OCI-LY7 (cell line): ENCODE measurements around the gene SYCP2L. TPM values are rescaled to one million over a fixed set of nuclear protein-coding genes. Genes with fewer than 3 reads are reported as not detected.

Experiments
- BruUV-seq: library from RNA; stranded (reverse); fragments of 400-500 nt; replicated peaks from 2 replicates; lab custom pipeline; 2021; lab: Mats Ljungman, UMichigan
- CTCF ChIA-PET: fragments of 300-600 bp; sonication (Branson Sonifier 250); formaldehyde crosslinking; loops from one replicate; lab custom pipeline; 2022; ENCODE audit warnings: antibody characterized with exemption; ENCODE audit not compliant: unreplicated experiment; lab: Charles Lee
- POLR2A ChIA-PET: fragments of 300-600 bp; sonication (Branson Sonifier 250); formaldehyde crosslinking; loops from one replicate; lab custom pipeline; 2022; ENCODE audit warnings: antibody characterized with exemption; lab: Charles Lee
- DNase-seq: peaks from one replicate; pipeline ENCODE4 v3.0.0-alpha.2; 2015; ENCODE audit warnings: low spot score
- H2AFZ ChIP-seq: fragments of 200-600 bp; sonication (generic), shearing (Covaris generic); 2 replicates; pipeline ENCODE4 v1.6.1; 2014; ENCODE audit warnings: mild to moderate bottlenecking, antibody characterized with exemption, low read length, moderate library complexity
- H3K27ac ChIP-seq: fragments of 200-600 bp; sonication (generic); 2 replicates; pipeline ENCODE4 v1.5.1; 2014; ENCODE audit warnings: mixed run types, low read depth, mild to moderate bottlenecking, moderate library complexity, low read length, inconsistent platforms; ENCODE audit not compliant: poor library complexity, severe bottlenecking
- H3K36me3 ChIP-seq: fragments of 200-600 bp; sonication (generic); 2 replicates; pipeline ENCODE4 v1.6.1; 2014; ENCODE audit warnings: mild to moderate bottlenecking, antibody characterized with exemption, low read length, moderate library complexity, mixed read lengths; ENCODE audit not compliant: insufficient read depth
- H3K4me1 ChIP-seq: fragments of 200-600 bp; sonication (generic); 2 replicates; pipeline ENCODE4 v1.5.1; 2014; ENCODE audit warnings: mild to moderate bottlenecking, low read length; ENCODE audit not compliant: insufficient read depth, poor library complexity, severe bottlenecking
- H3K4me2 ChIP-seq: fragments of 200-600 bp; sonication (generic); 2 replicates; pipeline ENCODE4 v1.6.1; 2014; ENCODE audit warnings: mild to moderate bottlenecking, low read length
- H3K4me3 ChIP-seq: fragments of 200-600 bp; sonication (generic); 2 replicates; pipeline ENCODE4 v1.5.1; 2014; ENCODE audit warnings: mild to moderate bottlenecking, low read depth, low read length; ENCODE audit not compliant: poor library complexity, severe bottlenecking
- H3K79me2 ChIP-seq: fragments of 200-600 bp; sonication (generic); 2 replicates; pipeline ENCODE4 v1.6.1; 2016; ENCODE audit warnings: low read depth, mild to moderate bottlenecking, low read length, moderate library complexity, mixed read lengths; ENCODE audit not compliant: insufficient read depth
- H3K9me2 ChIP-seq: fragments of 200-600 bp; sonication (generic); 2 replicates; pipeline ENCODE4 v1.6.1; 2016; ENCODE audit warnings: mild to moderate bottlenecking, low read length, mixed read lengths; ENCODE audit not compliant: insufficient read depth
- H3K9me3 ChIP-seq: fragments of 200-600 bp; sonication (generic); 2 replicates; pipeline ENCODE4 v1.6.1; 2014; ENCODE audit warnings: mild to moderate bottlenecking, mixed run types, low read length, mixed read lengths
- H4K20me1 ChIP-seq: fragments of 200-600 bp; sonication (generic); 2 replicates; pipeline ENCODE4 v1.6.1; 2014; ENCODE audit warnings: mild to moderate bottlenecking, antibody characterized with exemption, low read length, moderate library complexity, mixed read lengths; ENCODE audit not compliant: insufficient read depth
- CTCF ChIP-seq: fragments of 200-600 bp; sonication (generic); conservative IDR thresholded peaks from 2 replicates; pipeline ENCODE4 v1.5.1; 2014; ENCODE audit warnings: mild to moderate bottlenecking, antibody characterized with exemption, low read length, moderate library complexity, mixed read lengths
- EZH2phosphoT487 ChIP-seq: fragments of 200-600 bp; sonication (generic); IDR thresholded peaks from 2 replicates; pipeline ENCODE4 v1.6.1; 2018; ENCODE audit warnings: low read depth, borderline replicate concordance, mild to moderate bottlenecking, mixed run types, antibody characterized with exemption, low read length, moderate library complexity, mixed read lengths
- intact Hi-C: fragments of 100-400 bp; cut with micrococcal nuclease; formaldehyde crosslinking; loops from one replicate; pipeline ENCODE4 v1.10.0; 2022; ENCODE audit not compliant: unreplicated experiment
- total RNA-seq, 2 experiments: library from RNA; depleted of rRNA in 1 of 2; stranded (reverse); fragments of >200 nt in 1 of 2; shearing (Covaris generic) in 1 of 2; gene quantifications; 2 replicates each; pipeline ENCODE4 v1.2.3, GENCODE V29; 2014 to 2022

The SYCP2L gene
- total RNA-seq, 2 experiments from 2014 or later = 1.3 to 1.4 TPM

- Histone ChIP-seq H3K4me3 (no peak overlapping the region), H4K20me1 (no peaks in the 10 kb centered on the region), H3K79me2 (no peaks in the 10 kb centered on the region), H3K4me1 (no peaks in the 10 kb centered on the region), H3K4me2 (no peak overlapping the region), H2AFZ (no peak overlapping the region), H3K9me3 (no peaks in the 10 kb centered on the region), H3K36me3 (no peaks in the 10 kb centered on the region), H3K27ac (no peak overlapping the region), H3K9me2 (0 out of 2 replicates have a peak, but pooled peaks cover 3% of the 10 kb centered on the region)
- POLR2A ChIA-PET = no interaction called here
- BruUV-seq = no TSS peak
- TF ChIP-seq EZH2phosphoT487 (no peak), CTCF (no peak)
- intact Hi-C loops = no loop called here
- DNase-seq = no peak
- CTCF ChIA-PET = interaction anchor here (0.6 kb wide), 1 partner anchor 11 kb away, joined by 3 read pairs; no protein-coding TSS in a partner anchor
Observed at GRCh38 chr6:10933126-10933525, 46.3 kb downstream of the SYCP2L start.

GRCh38 chr6:10939840-10940239, 53.0 kb downstream of the SYCP2L start:
- no peaks in the 10 kb centered on the region for H3K79me2 ChIP-seq
- H3K4me1 ChIP-seq = no peaks in the 10 kb centered on the region
- no TSS peak for BruUV-seq
- no peak for DNase-seq
- H3K4me2 ChIP-seq = no peak overlapping the region
- ChIA-PET CTCF (no interaction called here), POLR2A (interaction anchor here (0.6 to 0.7 kb wide), 2 partner anchors 35 to 520 kb away, joined by 3 to 7 read pairs; no protein-coding TSS in a partner anchor)
- no peak overlapping the region for H3K27ac ChIP-seq
- no peaks in the 10 kb centered on the region for H4K20me1 ChIP-seq
- TF ChIP-seq CTCF (no peak), EZH2phosphoT487 (no peak)
- 0 out of 2 replicates have a peak, but pooled peaks cover 3% of the 10 kb centered on the region for H3K9me2 ChIP-seq
- intact Hi-C loops = no loop called here
- no peak overlapping the region for H2AFZ ChIP-seq
- no peaks in the 10 kb centered on the region for H3K9me3 ChIP-seq
- H3K36me3 ChIP-seq = no peaks in the 10 kb centered on the region
- no peak overlapping the region for H3K4me3 ChIP-seq

- Histone ChIP-seq H3K36me3 (no peaks in the 10 kb centered on the region), H3K79me2 (no peaks in the 10 kb centered on the region), H4K20me1 (no peaks in the 10 kb centered on the region), H3K4me3 (no peak overlapping the region), H3K27ac (no peak overlapping the region), H3K9me3 (no peaks in the 10 kb centered on the region), H3K4me1 (no peaks in the 10 kb centered on the region), H2AFZ (no peak overlapping the region), H3K4me2 (no peak overlapping the region), H3K9me2 (no peaks in the 10 kb centered on the region)
- POLR2A ChIA-PET = interaction anchor here (0.6 kb wide), 1 partner anchor 14 kb away, joined by 7 read pairs; no protein-coding TSS in a partner anchor
- intact Hi-C loops = no loop called here
- CTCF ChIA-PET = no interaction called here
- DNase-seq = no peak
- TF ChIP-seq CTCF (no peak), EZH2phosphoT487 (no peak)
- no TSS peak for BruUV-seq
Observed at GRCh38 chr6:10945845-10946244, 59.0 kb downstream of the SYCP2L start.
